LoVo (cell line): Measurements from ENCODE around the gene CMA1.

Experiments
- DNase-seq: peaks from one replicate; pipeline ENCODE4 v3.0.0-alpha.2; 2016; ENCODE audit warnings: low spot score

CMA1 gene

GRCh38 chr14:24465805-24466204 is 42.3 kb downstream of the CMA1 start:
- no peak for DNase-seq

- no peak for DNase-seq
Measured at GRCh38 chr14:24465368-24465767, 42.7 kb downstream of the CMA1 start.

GRCh38 chr14:24463884-24464785 is 43.9 kb downstream of the CMA1 start:
- DNase-seq: no peak

GRCh38 chr14:24463017-24463883 is 44.8 kb downstream of the CMA1 start:
- DNase-seq: no peak

GRCh38 chr14:24461336-24461735 is 46.7 kb downstream of the CMA1 start:
- DNase-seq: no peak

GRCh38 chr14:24459331-24459730 is 48.7 kb downstream of the CMA1 start:
- no peak for DNase-seq

GRCh38 chr14:24458736-24459135 is 49.3 kb downstream of the CMA1 start:
- no peak for DNase-seq

GRCh38 chr14:24456980-24457379 is 51.1 kb downstream of the CMA1 start:
- DNase-seq: no peak
